Measurements from ENCODE around the gene IKZF2.

The IKZF2 gene

GRCh38 chr2:213145715-213146242 lies 5.6 kb downstream of the IKZF2 start:
- no peak for TF ChIP-seq CTCF (conservative IDR thresholded peaks at IDR 0.05)
- H3K27ac ChIP-seq = no peak overlapping the region

- no peak for TF ChIP-seq CTCF (conservative IDR thresholded peaks at IDR 0.05)
- H3K27ac ChIP-seq = no peak overlapping the region
Observed at GRCh38 chr2:213137064-213137463, 14.3 kb downstream of the IKZF2 start.

GRCh38 chr2:213129311-213129710 lies 22.1 kb downstream of the IKZF2 start:
- no peak for TF ChIP-seq CTCF (conservative IDR thresholded peaks at IDR 0.05)
- no peak overlapping the region for H3K27ac ChIP-seq

GRCh38 chr2:213125646-213126347 lies 25.6 kb downstream of the IKZF2 start:
- no peak overlapping the region for H3K27ac ChIP-seq
- no peak for TF ChIP-seq CTCF (conservative IDR thresholded peaks at IDR 0.05)

- no peak overlapping the region for H3K27ac ChIP-seq
- TF ChIP-seq CTCF (conservative IDR thresholded peaks at IDR 0.05) = no peak
Observed at GRCh38 chr2:213122725-213123124, 28.7 kb downstream of the IKZF2 start.

GRCh38 chr2:213121690-213122089 lies 29.7 kb downstream of the IKZF2 start:
- TF ChIP-seq CTCF (conservative IDR thresholded peaks at IDR 0.05) = no peak
- no peak overlapping the region; the same call in 1 of the 2 replicates for H3K27ac ChIP-seq

GRCh38 chr2:213119061-213119809 lies 32.2 kb downstream of the IKZF2 start:
- TF ChIP-seq CTCF (conservative IDR thresholded peaks at IDR 0.05) = no peak

More at GRCh38 chr2:213119061-213119809, 32.2 kb downstream of the IKZF2 start:
- no peak overlapping the region for H3K27ac ChIP-seq
